CD4-positive, alpha-beta T cell treated with Interleukin-21 for 1 hour (primary cell): Measurements from ENCODE around the gene NIF3L1.
A peak's percentile ranks its signal among the peaks of the same experiment; 100 is the strongest.
"Not testable (repeated sequence)": the region's sequence is repeated elsewhere in the genome, so short reads cannot be mapped to it uniquely, and the experiment has no call there.

Experiments used
- DNase-seq: peaks from one replicate; pipeline ENCODE4 v3.0.0-alpha.2; 2020

The NIF3L1 gene

GRCh38 chr2:200873560-200873959, 15.6 kb upstream of the NIF3L1 start:
- DNase-seq: no peak

- DNase-seq: no peak
Observed at GRCh38 chr2:200877443-200877842, 11.7 kb upstream of the NIF3L1 start.

- DNase-seq: no peak
Observed at GRCh38 chr2:200878289-200878880, 10.8 kb upstream of the NIF3L1 start.

- not testable (repeated sequence) for DNase-seq
Observed at GRCh38 chr2:200881715-200882249, 7.4 kb upstream of the NIF3L1 start.

- no peak for DNase-seq
Observed at GRCh38 chr2:200899482-200899881, 10.3 kb downstream of the NIF3L1 start.

- DNase-seq: peak; percentile 87
Observed at GRCh38 chr2:200901459-200902072, 12.4 kb downstream of the NIF3L1 start.

GRCh38 chr2:200905618-200906296, 16.6 kb downstream of the NIF3L1 start:
- peak; percentile 58 for DNase-seq

- no peak for DNase-seq
Observed at GRCh38 chr2:200909958-200910357, 20.8 kb downstream of the NIF3L1 start.

- DNase-seq: no peak
Observed at GRCh38 chr2:200913654-200914053, 24.5 kb downstream of the NIF3L1 start.

- DNase-seq: no peak
Observed at GRCh38 chr2:200922439-200922838, 33.3 kb downstream of the NIF3L1 start.

- no peak for DNase-seq
Observed at GRCh38 chr2:200929334-200930249, 40.4 kb downstream of the NIF3L1 start.

GRCh38 chr2:200930947-200931626, 41.9 kb downstream of the NIF3L1 start:
- DNase-seq: no peak

- no peak for DNase-seq
Observed at GRCh38 chr2:200939832-200940231, 50.7 kb downstream of the NIF3L1 start.

GRCh38 chr2:200943527-200944105, 54.4 kb downstream of the NIF3L1 start:
- no peak for DNase-seq

- DNase-seq: no peak
Observed at GRCh38 chr2:200944467-200945394, 55.6 kb downstream of the NIF3L1 start.

GRCh38 chr2:200945395-200945729, 56.2 kb downstream of the NIF3L1 start:
- DNase-seq: no peak

- no peak for DNase-seq
Observed at GRCh38 chr2:200950378-200950777, 61.2 kb downstream of the NIF3L1 start.
